IPS-18a (cell line): ENCODE data around the gene PATJ.
"Not testable (repeated sequence)": the region's sequence is repeated elsewhere in the genome, so short reads cannot be mapped to it uniquely, and the experiment has no call there.

Source experiments
- H3K27ac ChIP-seq: one replicate; pipeline ENCODE4 v1.5.1; 2013; ENCODE audit warnings: low read length
- H3K27me3 ChIP-seq: one replicate; pipeline ENCODE4 v1.6.1; 2013; ENCODE audit warnings: mild to moderate bottlenecking, low read length; ENCODE audit not compliant: control insufficient read depth, insufficient read depth
- H3K36me3 ChIP-seq: one replicate; pipeline ENCODE4 v1.6.1; 2013; ENCODE audit warnings: low read depth, low read length; ENCODE audit not compliant: control insufficient read depth
- H3K4me1 ChIP-seq: one replicate; pipeline ENCODE4 v1.6.1; 2013; ENCODE audit warnings: low read depth, low read length; ENCODE audit not compliant: control insufficient read depth
- H3K4me3 ChIP-seq: one replicate; pipeline ENCODE4 v1.5.1; 2013; ENCODE audit warnings: low read length
- H3K9ac ChIP-seq: one replicate; pipeline ENCODE4 v1.6.1; 2013; ENCODE audit warnings: mild to moderate bottlenecking, low read length, moderate library complexity
- H3K9me3 ChIP-seq: one replicate; pipeline ENCODE4 v1.6.1; 2013; ENCODE audit warnings: low read depth, low read length; ENCODE audit not compliant: control insufficient read depth

The PATJ gene

DNA sequence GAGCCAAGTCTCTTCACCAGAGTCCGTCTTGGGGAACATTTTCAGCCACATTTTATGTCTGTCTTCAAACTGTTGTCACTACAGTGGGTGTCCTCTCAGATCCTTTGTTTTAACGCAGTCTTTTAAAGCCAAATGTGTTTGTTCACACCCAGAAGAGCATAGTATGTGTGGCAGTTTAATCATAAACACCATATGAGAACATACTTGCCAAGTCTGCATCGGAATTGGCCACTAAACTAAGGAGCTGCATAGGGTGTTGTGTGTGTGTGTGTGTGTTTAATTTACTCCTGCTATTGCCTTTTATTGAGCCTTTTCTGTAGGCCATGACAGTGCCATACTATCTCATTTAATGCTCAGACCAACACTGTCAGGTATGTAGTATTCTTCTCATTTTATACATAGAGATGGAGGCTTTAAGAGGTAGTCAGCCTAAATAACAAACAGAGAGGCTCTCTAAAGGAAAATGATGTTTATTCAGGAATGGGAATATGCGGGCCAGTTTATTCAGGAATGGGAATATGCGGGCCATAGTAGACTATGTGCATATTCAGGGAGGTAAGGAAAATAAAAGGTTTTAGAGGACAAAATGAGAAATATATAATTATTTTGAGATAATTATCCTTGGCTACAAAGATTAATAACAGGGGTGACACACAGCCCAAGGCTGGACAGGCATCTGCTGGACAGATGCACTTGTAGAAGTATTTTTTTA lies 384.5 kb downstream of the PATJ start:
- Histone ChIP-seq H3K36me3 (peaks cover 3% of the 10 kb centered on the region), H3K27me3 (no peaks in the 10 kb centered on the region), H3K27ac (no peak overlapping the region), H3K4me3 (no peak overlapping the region), H3K9ac (no peak overlapping the region), H3K9me3 (no peaks in the 10 kb centered on the region), H3K4me1 (no peaks in the 10 kb centered on the region)

DNA sequence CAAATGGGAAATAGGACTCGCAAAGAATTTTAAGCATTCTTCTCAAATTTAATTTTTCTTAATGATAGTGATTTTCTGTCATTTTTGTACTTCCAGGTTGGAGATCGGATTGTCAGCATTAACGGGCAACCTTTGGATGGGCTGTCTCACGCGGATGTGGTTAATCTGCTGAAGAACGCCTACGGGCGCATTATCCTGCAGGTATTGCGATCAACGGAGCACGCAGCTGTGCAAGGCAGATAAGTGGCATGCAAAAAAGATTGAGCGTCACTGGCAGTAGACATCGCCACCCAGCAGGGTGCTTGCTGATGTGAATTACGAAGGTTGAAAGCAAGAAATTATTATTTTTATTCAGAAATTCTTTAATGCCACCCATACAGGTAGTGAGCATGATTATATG lies 386.5 kb downstream of the PATJ start:
- no peak overlapping the region for H3K9ac ChIP-seq
- H3K36me3 ChIP-seq, result peaks cover 3% of the 10 kb centered on the region
- H3K27ac ChIP-seq, result no peak overlapping the region
- H3K27me3 ChIP-seq, result no peaks in the 10 kb centered on the region
- H3K4me3 ChIP-seq, result no peak overlapping the region
- no peaks in the 10 kb centered on the region for H3K9me3 ChIP-seq
- H3K4me1 ChIP-seq, result no peaks in the 10 kb centered on the region

DNA sequence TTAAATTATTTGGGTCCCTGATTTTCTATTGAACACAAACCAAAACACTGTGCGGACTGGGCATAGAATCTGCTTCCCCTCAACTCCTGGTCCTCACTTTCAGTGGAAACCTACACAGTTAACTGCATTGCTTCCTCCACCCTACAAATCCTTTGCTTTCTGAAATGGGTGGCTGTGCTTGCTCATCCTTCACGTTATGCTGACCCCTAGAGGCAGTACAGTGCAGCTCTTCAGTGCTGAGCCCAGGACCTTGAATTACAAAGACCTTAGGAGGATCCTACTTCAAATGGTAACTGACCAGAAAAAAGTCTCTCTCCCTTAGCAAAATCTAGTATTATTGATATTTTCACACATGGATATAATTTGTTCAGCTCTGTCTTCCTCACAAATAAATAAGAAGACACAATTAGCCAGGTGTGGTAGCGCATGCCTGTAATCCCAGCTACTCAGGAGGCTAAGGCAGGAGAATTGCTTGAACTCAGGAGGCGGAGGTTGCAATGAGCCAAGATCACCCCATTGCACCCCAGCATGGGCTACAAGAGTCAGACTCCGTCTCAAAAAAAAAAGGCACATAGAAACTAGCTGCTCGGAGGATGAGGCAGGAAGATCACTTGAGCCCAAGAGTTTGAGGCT lies 388.9 kb downstream of the PATJ start:
- no peaks in the 10 kb centered on the region for H3K9me3 ChIP-seq
- H3K27ac ChIP-seq, result no peak overlapping the region
- H3K4me1 ChIP-seq, result no peaks in the 10 kb centered on the region
- H3K9ac ChIP-seq, result no peak overlapping the region
- H3K27me3 ChIP-seq, result no peaks in the 10 kb centered on the region
- no peak overlapping the region for H3K4me3 ChIP-seq
- H3K36me3 ChIP-seq, result peaks cover 3% of the 10 kb centered on the region

DNA sequence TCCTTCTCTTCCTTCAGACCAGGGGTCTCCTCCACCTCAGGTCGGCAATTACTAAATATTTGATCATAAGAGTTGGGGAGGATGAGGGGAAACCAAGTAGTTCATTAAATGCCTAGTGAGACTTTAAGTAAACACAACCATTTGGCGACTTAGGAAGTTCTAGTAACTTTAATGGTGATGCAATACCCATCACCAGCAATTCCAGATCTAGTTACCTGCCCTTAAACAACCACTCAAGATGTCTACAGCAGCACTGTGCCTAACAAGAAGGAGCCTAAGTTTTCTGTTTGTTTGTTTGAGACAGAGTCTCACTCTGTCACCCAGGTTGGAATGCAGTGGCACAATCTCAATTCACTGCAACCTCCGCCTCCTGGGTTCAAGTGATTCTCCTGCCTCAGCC lies 395.7 kb downstream of the PATJ start:
- Histone ChIP-seq H3K4me1 (peaks cover 11% of the 10 kb centered on the region), H3K9ac (no peak overlapping the region), H3K27ac (no peak overlapping the region), H3K27me3 (no peaks in the 10 kb centered on the region), H3K4me3 (no peak overlapping the region), H3K9me3 (no peaks in the 10 kb centered on the region), H3K36me3 (peaks cover 2% of the 10 kb centered on the region)

DNA sequence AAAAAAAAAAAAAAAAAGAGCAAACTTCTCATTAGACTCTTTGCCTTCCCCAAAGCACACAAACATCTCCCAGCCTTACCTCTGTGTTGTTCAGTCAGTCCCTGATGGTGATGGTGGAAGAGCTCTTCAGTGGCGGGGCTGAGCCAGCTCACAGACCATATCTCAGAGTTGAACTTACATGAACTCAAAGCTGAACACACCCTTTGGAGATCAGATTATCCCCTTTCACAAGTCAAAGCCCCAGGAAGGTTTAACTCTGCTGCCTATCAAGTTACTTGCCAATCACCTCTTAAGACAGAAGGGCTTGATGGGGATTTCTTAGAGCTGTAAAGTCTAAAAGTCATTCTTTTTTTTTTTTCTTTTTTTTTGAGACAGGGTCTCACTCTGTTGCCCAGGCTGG lies 397.1 kb downstream of the PATJ start:
- Histone ChIP-seq H3K9ac (no peak overlapping the region), H3K27ac (no peak overlapping the region), H3K4me1 (peaks cover 12% of the 10 kb centered on the region), H3K36me3 (peaks cover 2% of the 10 kb centered on the region), H3K4me3 (no peak overlapping the region), H3K9me3 (no peaks in the 10 kb centered on the region), H3K27me3 (no peaks in the 10 kb centered on the region)

DNA sequence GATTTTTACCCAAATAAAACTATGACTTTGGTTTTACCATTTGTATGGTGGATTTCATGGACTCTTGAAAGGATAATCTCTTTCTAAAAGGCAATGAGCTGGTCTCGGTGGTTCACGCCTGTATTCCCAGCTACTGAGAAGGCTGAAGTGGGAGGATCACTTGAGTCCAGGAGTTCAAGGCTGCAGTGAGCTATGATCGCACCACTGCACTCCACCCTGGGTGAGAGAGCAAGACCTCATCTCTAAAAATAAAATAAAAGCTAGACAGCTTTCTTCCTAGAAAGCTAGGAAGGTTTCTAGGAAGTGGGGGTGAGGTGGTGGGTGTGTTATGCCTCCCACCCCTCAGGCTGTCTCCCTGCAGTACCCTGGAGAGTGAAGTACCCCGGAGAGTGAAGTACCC lies 398.4 kb downstream of the PATJ start:
- Histone ChIP-seq H3K27me3 (no peaks in the 10 kb centered on the region), H3K4me3 (no peak overlapping the region), H3K9ac (no peak overlapping the region), H3K4me1 (peaks cover 12% of the 10 kb centered on the region), H3K9me3 (no peaks in the 10 kb centered on the region), H3K36me3 (peaks cover 2% of the 10 kb centered on the region), H3K27ac (no peak overlapping the region)

DNA sequence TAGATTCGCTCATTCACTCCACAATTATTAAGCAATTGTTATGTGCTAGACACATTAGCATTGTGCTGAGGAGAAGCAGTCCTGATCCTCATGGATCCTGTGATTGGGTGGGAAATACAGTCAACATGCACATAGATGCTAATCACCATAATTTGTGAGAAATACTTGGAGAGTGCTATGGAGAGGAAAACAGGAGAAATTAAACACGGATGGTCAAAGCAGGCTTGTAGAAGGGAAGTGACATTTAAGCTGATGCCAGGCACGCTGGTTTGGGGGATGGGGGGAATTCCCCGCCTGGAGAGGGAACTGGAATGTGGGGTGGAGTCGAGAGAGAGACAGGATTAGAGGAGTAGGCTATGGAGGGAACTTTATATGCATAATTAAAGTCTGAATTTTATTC lies 400.2 kb downstream of the PATJ start:
- Histone ChIP-seq H3K9ac (no peak overlapping the region), H3K27me3 (no peaks in the 10 kb centered on the region), H3K9me3 (no peaks in the 10 kb centered on the region), H3K4me1 (peaks cover 12% of the 10 kb centered on the region), H3K27ac (peak overlapping the region; percentile 75), H3K36me3 (peaks cover 2% of the 10 kb centered on the region), H3K4me3 (peak overlapping the region; percentile 42)

DNA sequence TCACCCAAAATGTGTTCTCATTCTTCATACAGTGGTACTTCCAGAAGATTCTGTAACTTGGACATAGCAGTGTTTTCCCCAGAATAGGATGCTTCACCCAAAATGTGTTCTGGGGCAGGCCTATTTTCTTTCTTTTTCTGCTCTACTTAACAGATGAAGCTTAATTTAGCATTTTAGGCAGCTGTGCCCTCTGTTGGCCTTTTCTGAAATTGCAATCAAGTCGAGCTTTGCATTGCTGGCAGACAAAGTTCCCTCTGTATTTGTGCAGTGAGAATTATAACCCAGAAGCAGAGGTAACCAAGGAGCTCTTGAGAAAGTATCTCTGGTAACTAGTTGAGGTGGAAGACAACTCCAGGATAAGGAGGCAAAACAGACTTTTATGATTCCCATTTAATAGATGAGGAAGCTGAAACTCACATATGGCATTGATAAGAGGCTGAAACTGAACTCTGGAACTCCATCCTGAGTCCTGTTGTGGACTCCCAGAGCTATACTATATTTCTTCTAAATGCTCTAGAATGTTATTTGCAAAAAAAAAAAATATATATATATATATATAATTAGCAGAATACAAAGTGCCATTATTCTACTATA lies 402.1 kb downstream of the PATJ start:
- H3K36me3 ChIP-seq, result peaks cover 9% of the 10 kb centered on the region
- no peaks in the 10 kb centered on the region for H3K27me3 ChIP-seq
- H3K4me3 ChIP-seq, result no peak overlapping the region
- H3K9me3 ChIP-seq, result no peaks in the 10 kb centered on the region
- no peak overlapping the region for H3K9ac ChIP-seq
- no peak overlapping the region for H3K27ac ChIP-seq
- H3K4me1 ChIP-seq, result peaks cover 12% of the 10 kb centered on the region

DNA sequence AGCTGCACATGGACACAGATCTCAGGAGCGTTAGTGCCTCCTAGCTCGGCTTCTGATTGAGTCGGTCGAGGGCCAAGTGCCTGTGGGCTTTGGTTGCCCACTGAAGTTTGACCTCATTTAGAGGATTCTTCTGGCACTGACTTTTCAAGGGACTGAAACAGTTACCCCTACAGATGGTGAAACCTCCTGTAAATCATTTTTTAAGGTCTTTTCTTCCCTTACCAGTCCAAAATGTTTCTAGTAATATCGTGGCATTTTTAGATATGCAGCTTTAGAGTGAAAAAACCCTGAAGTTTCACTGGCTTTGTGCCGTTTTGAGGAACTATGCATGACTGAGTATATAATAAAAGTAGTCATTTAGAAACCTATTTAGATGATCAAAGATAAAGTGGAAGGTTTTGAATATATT lies 417.7 kb downstream of the PATJ start:
- H3K4me1 ChIP-seq, result no peaks in the 10 kb centered on the region
- H3K4me3 ChIP-seq, result no peak overlapping the region
- H3K9ac ChIP-seq, result no peak overlapping the region
- H3K27me3 ChIP-seq, result no peaks in the 10 kb centered on the region
- no peaks in the 10 kb centered on the region for H3K9me3 ChIP-seq
- no peak overlapping the region for H3K27ac ChIP-seq
- H3K36me3 ChIP-seq, result no peaks in the 10 kb centered on the region

DNA sequence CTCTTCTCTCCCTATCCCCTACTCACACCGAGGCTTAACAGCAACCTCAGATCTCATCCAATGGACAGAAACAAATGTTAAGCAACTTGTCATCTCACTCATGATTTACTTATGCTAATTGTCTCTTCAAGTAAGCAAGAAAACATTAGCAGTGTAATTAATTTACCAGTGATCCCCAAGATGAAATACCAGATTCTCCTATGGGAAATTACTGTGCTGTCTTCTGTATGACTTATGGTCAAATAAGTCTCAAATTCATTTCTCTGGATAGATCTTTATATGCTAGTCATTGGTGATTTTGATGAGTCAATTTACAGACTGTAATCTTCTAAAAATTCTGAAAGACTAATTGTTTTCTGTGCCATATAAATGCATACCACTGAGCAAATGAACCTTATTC lies 419.4 kb downstream of the PATJ start:
- no peak overlapping the region for H3K4me3 ChIP-seq
- no peak overlapping the region for H3K9ac ChIP-seq
- H3K36me3 ChIP-seq, result no peaks in the 10 kb centered on the region
- H3K27me3 ChIP-seq, result no peaks in the 10 kb centered on the region
- no peaks in the 10 kb centered on the region for H3K4me1 ChIP-seq
- H3K27ac ChIP-seq, result no peak overlapping the region
- H3K9me3 ChIP-seq, result no peaks in the 10 kb centered on the region

DNA sequence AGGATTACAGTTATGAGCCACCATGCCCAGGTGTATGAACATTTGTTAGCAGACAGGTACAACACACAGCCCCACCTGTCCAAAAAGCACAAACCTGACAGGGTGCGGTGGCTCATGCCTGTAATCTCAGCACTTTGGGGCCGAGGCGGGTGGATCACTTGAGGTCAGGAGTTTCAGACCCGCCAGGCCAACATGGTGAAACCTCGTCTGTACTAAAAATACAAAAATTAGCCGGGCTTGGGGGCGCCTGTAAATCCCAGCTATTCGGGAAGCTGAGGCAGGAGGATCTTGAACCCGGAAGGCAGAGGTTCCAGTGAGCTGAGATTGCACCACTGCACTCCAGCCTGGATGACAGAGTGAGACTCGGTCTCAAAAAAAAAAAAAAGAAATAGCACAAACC lies 428.1 kb downstream of the PATJ start:
- not testable (repeated sequence) for H3K4me1 ChIP-seq, H3K27me3 ChIP-seq, H3K9me3 ChIP-seq, H3K9ac ChIP-seq, H3K4me3 ChIP-seq, H3K27ac ChIP-seq, H3K36me3 ChIP-seq
